ENCODE measurements around the gene CRYGC.

GRCh38 chr2:208179028-208179609, 49.5 kb upstream of the CRYGC start:
- TF ChIP-seq, protein P1, sequence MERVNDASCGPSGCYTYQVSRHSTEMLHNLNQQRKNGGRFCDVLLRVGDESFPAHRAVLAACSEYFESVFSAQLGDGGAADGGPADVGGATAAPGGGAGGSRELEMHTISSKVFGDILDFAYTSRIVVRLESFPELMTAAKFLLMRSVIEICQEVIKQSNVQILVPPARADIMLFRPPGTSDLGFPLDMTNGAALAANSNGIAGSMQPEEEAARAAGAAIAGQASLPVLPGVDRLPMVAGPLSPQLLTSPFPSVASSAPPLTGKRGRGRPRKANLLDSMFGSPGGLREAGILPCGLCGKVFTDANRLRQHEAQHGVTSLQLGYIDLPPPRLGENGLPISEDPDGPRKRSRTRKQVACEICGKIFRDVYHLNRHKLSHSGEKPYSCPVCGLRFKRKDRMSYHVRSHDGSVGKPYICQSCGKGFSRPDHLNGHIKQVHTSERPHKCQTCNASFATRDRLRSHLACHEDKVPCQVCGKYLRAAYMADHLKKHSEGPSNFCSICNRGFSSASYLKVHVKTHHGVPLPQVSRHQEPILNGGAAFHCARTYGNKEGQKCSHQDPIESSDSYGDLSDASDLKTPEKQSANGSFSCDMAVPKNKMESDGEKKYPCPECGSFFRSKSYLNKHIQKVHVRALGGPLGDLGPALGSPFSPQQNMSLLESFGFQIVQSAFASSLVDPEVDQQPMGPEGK (tag by site-specific recombination; IDR thresholded peaks at IDR 0.05), result no peak
- TF ChIP-seq CTCF (tag by site-specific recombination; IDR thresholded peaks at IDR 0.05), result no peak
- no peak for TF ChIP-seq ZNF121 (tag by site-specific recombination; IDR thresholded peaks at IDR 0.05)
- TF ChIP-seq SETDB1 (IDR thresholded peaks at IDR 0.05; ENCODE audit: insufficient read length, low read length), result no peak
- TF ChIP-seq ZNF366 (tag by site-specific recombination; conservative IDR thresholded peaks at IDR 0.05), result no peak
- TF ChIP-seq YY1 (tag by site-specific recombination; IDR thresholded peaks at IDR 0.05), result no peak
- TF ChIP-seq ZNF549 (tag by site-specific recombination; IDR thresholded peaks at IDR 0.05), result no peak
- no peak for TF ChIP-seq PRDM10 (tag by site-specific recombination; IDR thresholded peaks at IDR 0.05)
- no peak for TF ChIP-seq ZNF664 (tag by site-specific recombination; IDR thresholded peaks at IDR 0.05)
- no peak for TF ChIP-seq KLF7 (tag by site-specific recombination; IDR thresholded peaks at IDR 0.05; ENCODE audit: borderline replicate concordance)
- TF ChIP-seq ZBTB7A (tag by site-specific recombination; IDR thresholded peaks at IDR 0.05; ENCODE audit: low read depth), result no peak
- no peak for TF ChIP-seq ZNF24 (tag by site-specific recombination; IDR thresholded peaks at IDR 0.05)
- TF ChIP-seq, protein P2, sequence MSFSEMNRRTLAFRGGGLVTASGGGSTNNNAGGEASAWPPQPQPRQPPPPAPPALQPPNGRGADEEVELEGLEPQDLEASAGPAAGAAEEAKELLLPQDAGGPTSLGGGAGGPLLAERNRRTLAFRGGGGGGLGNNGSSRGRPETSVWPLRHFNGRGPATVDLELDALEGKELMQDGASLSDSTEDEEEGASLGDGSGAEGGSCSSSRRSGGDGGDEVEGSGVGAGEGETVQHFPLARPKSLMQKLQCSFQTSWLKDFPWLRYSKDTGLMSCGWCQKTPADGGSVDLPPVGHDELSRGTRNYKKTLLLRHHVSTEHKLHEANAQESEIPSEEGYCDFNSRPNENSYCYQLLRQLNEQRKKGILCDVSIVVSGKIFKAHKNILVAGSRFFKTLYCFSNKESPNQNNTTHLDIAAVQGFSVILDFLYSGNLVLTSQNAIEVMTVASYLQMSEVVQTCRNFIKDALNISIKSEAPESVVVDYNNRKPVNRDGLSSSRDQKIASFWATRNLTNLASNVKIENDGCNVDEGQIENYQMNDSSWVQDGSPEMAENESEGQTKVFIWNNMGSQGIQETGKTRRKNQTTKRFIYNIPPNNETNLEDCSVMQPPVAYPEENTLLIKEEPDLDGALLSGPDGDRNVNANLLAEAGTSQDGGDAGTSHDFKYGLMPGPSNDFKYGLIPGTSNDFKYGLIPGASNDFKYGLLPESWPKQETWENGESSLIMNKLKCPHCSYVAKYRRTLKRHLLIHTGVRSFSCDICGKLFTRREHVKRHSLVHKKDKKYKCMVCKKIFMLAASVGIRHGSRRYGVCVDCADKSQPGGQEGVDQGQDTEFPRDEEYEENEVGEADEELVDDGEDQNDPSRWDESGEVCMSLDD (tag by site-specific recombination; IDR thresholded peaks at IDR 0.05), result no peak
- no peak for TF ChIP-seq ZNF624 (tag by site-specific recombination; IDR thresholded peaks at IDR 0.05)
